HepG2 (cell line): ENCODE measurements around the gene FILIP1. TPM values are rescaled to one million over a fixed set of nuclear protein-coding genes. Genes with fewer than 3 reads are reported as not detected.

Source experiments
- ATAC-seq: fragments of 200-7000 bp; cut with Tn5 transposase; 3 replicates; pipeline ENCODE4 v1.9.1; 2020; ENCODE audit warnings: mild to moderate bottlenecking, moderate library complexity
- BruUV-seq: library from RNA; stranded (reverse); fragments of 400-500 nt; replicated peaks from 2 replicates; lab custom pipeline; 2021; lab: Mats Ljungman, UMichigan
- CTCF ChIA-PET: fragments of 300-600 bp; formaldehyde crosslinking; extraction: SDS; loops from one replicate; lab custom pipeline; 2021; ENCODE audit warnings: low total read pairs, inconsistent platforms, low intra/inter-chr PET ratio; lab: Yijun Ruan, JAX
- POLR2A ChIA-PET: fragments of 350-600 bp; sonication (Branson Sonifier 250); formaldehyde crosslinking; loops from one replicate; lab custom pipeline; 2020; ENCODE audit warnings: antibody characterized with exemption, inconsistent platforms; lab: Yijun Ruan, JAX
- DNase-seq: peaks from one replicate; pipeline ENCODE4 v3.0.0-alpha.2; 2015; ENCODE audit warnings: low spot score
- FAIRE-seq: peaks from 3 replicates; lab custom pipeline; 2011; peaks lifted over from hg19 to GRCh38; lab: Jason Lieb, UNC
- H2AFZ ChIP-seq: one replicate; pipeline ENCODE4 v1.6.1; 2011; ENCODE audit warnings: low read length, inconsistent platforms
- H3K27ac ChIP-seq: fragments of 300-600 bp; 3 replicates; pipeline ENCODE4 v1.8.0; 2011; ENCODE audit warnings: mixed run types, mild to moderate bottlenecking, mixed read lengths, low read length, inconsistent platforms; ENCODE audit not compliant: insufficient read depth; ENCODE audit errors: extremely low read length
- H3K27me3 ChIP-seq, 2 experiments: fragments of 200-600 bp in 1 of 2; 2 replicates in 1 of 2; 3 replicates in 1 of 2; pipeline versions ENCODE4 v1.6.0 to v1.8.0; 2011; ENCODE audit warnings: low read length in 2 of 2, mild to moderate bottlenecking in 2 of 2, moderate library complexity in 2 of 2, inconsistent platforms in 1 of 2; ENCODE audit not compliant: insufficient read depth in 2 of 2, control insufficient read depth in 1 of 2
- H3K36me3 ChIP-seq, 2 experiments: fragments of 200-600 bp in 1 of 2; replicated peaks in 1 of 2; 2 replicates in 1 of 2; 3 replicates in 1 of 2; pipeline versions ENCODE4 v1.5.1 to v1.8.0; 2011; ENCODE audit warnings: low read length in 2 of 2, inconsistent platforms in 1 of 2; ENCODE audit not compliant: insufficient read depth in 2 of 2, control insufficient read depth in 1 of 2
- H3K4me1 ChIP-seq: 2 replicates; pipeline ENCODE4 v1.5.1; 2012; ENCODE audit warnings: low read length, inconsistent platforms; ENCODE audit not compliant: insufficient read depth
- H3K4me2 ChIP-seq: 2 replicates; pipeline ENCODE4 v1.6.0; 2011; ENCODE audit warnings: low read depth, low read length, inconsistent platforms
- H3K4me3 ChIP-seq, 3 experiments: fragments of 200-600 bp in 1 of 3; sonication (generic), shearing (Covaris generic) in 1 of 3; replicated peaks in 1 of 3; 2 replicates each; pipeline ENCODE4 v1.5.1; 2011 to 2016; ENCODE audit warnings: low read length in 3 of 3, inconsistent platforms in 2 of 3, low read depth in 2 of 3, mild to moderate bottlenecking in 2 of 3, control low read depth in 1 of 3, mixed read lengths in 1 of 3; ENCODE audit not compliant: insufficient read depth in 1 of 3
- H3K79me2 ChIP-seq: one replicate; pipeline ENCODE4 v1.6.1; 2011; ENCODE audit warnings: low read length, inconsistent platforms; ENCODE audit not compliant: insufficient read depth
- H3K9ac ChIP-seq: 2 replicates; pipeline ENCODE4 v1.6.0; 2011; ENCODE audit warnings: mild to moderate bottlenecking, low read depth, low read length, inconsistent platforms; ENCODE audit not compliant: insufficient read depth
- H3K9me3 ChIP-seq: 2 replicates; pipeline ENCODE4 v1.5.1; 2012; ENCODE audit warnings: mild to moderate bottlenecking, low read length
- H4K20me1 ChIP-seq: 2 replicates; pipeline ENCODE4 v1.6.0; 2011; ENCODE audit warnings: inconsistent platforms, mild to moderate bottlenecking, low read length, moderate library complexity; ENCODE audit not compliant: insufficient read depth
- KLF11 ChIP-seq: IDR thresholded peaks from 2 replicates; pipeline ENCODE4 v1.6.1; 2016; ENCODE audit warnings: missing compliant biosample characterization
- U2AF2 ChIP-seq: fragments of 200-400 bp; formaldehyde crosslinking; IDR thresholded peaks from 2 replicates; pipeline ENCODE4 v1.6.1; 2017; ENCODE audit warnings: low read depth, mild to moderate bottlenecking, low read length
- ZFP1 ChIP-seq: IDR thresholded peaks from 2 replicates; pipeline ENCODE4 v1.6.1; 2016
- ZNF143 ChIP-seq: sonication (generic); formaldehyde crosslinking; IDR thresholded peaks from 2 replicates; pipeline ENCODE4 v1.4.0; 2020; ENCODE audit warnings: missing genetic modification reagents
- ZNF33A ChIP-seq: sonication (generic); formaldehyde crosslinking; IDR thresholded peaks from 2 replicates; pipeline ENCODE4 v1.5.1; 2020; ENCODE audit warnings: missing genetic modification reagents, mild to moderate bottlenecking, moderate library complexity, borderline replicate concordance
- ZNF768 ChIP-seq: sonication (generic); formaldehyde crosslinking; IDR thresholded peaks from 2 replicates; pipeline ENCODE4 v1.4.0; 2020; ENCODE audit warnings: missing genetic modification reagents
- whole genome bisulfite sequencing: methylation state at CpG from one replicate; pipeline ENCODE4 v1.1.6; 2017; ENCODE audit warnings: low lambda C conversion rate; 5-methylcytosine and 5-hydroxymethylcytosine counted together
- in situ Hi-C: cut with HindIII; loops from 2 replicates; pipeline ENCODE4 v1.10.0; 2017; ENCODE audit warnings: low pct_unique_long_range_greater_than_20kb; ENCODE audit not compliant: extremely low pct_ligation_motif_present
- intact Hi-C: fragments of 100-400 bp; cut with micrococcal nuclease; formaldehyde crosslinking; loops from one replicate; pipeline ENCODE4 v1.10.0; 2022; ENCODE audit not compliant: unreplicated experiment
- polyA plus RNA-seq, 8 experiments: library from polyadenylated mRNA; depleted of rRNA in 3 of 8; stranded (reverse) in 7 of 8; unstranded in 1 of 8; fragments of >200 nt; fragmentation: Illumina TruSeq in 4 of 8; extraction: Trizol in 4 of 8; gene quantifications; 2 replicates each; pipeline versions ENCODE4 v1.2.1 to v1.2.3, GENCODE V29; 2011 to 2016; ENCODE audit warnings: low read depth in 4 of 8, missing spikeins in 1 of 8, mixed read lengths in 1 of 8; ENCODE audit not compliant: insufficient read depth in 1 of 8
- total RNA-seq, 5 experiments: library from RNA; depleted of rRNA; stranded (reverse); fragments of >200 nt; fragmentation: Illumina TruSeq; extraction: Trizol; gene quantifications; 2 replicates each; pipeline ENCODE4 v1.2.3, GENCODE V29; 2016; ENCODE audit warnings: low read depth in 1 of 5
- TF ChIP-seq, protein P1 (sequence below): sonication (generic); formaldehyde crosslinking; IDR thresholded peaks from 2 replicates; pipeline ENCODE4 v1.4.0; 2020; ENCODE audit warnings: mild to moderate bottlenecking, missing genetic modification reagents, borderline replicate concordance

Gene FILIP1
- total and polyA plus RNA-seq, 2 of the 13 experiments (the other 11 are each of a cell fraction or from before 2014, with no cell fraction given) = not detected

DNA sequence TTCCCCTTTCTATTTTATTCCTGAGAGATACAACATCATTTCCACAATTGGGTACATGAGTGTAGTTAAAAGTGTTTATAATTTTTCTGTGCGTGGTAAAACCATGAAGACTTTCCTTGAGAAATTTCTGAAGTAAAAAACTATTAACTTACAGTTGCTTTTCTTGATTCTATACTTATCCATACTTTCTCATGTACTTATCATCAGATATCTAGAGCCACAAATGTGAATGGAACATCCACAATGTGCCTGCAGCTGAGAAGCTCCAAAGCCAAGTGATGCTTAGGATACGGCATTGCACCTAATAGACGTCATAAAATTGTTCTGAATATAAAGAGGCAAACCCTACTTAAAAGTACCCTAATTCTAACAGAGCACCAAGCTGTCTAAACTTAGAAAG is 2.9 kb downstream of the FILIP1 start (continued):
- TF ChIP-seq, protein P1, sequence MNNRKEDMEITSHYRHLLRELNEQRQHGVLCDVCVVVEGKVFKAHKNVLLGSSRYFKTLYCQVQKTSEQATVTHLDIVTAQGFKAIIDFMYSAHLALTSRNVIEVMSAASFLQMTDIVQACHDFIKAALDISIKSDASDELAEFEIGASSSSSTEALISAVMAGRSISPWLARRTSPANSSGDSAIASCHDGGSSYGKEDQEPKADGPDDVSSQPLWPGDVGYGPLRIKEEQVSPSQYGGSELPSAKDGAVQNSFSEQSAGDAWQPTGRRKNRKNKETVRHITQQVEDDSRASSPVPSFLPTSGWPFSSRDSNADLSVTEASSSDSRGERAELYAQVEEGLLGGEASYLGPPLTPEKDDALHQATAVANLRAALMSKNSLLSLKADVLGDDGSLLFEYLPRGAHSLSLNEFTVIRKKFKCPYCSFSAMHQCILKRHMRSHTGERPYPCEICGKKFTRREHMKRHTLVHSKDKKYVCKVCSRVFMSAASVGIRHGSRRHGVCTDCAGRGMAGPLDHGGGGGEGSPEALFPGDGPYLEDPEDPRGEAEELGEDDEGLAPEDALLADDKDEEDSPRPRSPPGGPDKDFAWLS (CRISPR knock-in tag) = no peak
- TF ChIP-seq U2AF2 (no peak), ZFP1 (no peak)

DNA sequence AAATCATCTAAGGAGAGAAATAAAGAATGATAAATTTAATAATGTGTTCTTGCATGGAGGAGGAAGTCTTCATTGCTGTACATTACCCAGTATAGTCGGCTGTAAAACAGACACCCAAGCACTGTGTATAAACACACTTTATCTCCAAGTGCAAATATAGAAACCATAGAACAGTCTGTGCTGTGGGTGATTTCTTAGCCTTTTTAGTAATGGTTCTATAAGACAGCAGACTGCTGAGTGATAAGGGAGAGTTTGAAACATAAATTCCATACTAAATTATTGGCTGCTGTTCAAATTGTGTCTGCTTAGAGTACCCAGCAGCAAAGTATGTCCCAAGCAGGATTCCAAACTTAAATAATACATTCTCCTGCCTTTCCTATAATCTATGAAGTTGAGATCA is 4.6 kb downstream of the FILIP1 start:
- 0% methylated on average over 1 of the region's 1 CpG for WGBS
- no peak for TF ChIP-seq ZNF143 (CRISPR knock-in tag)
- TF ChIP-seq KLF11 (CRISPR knock-in tag) = no peak
- no peak for TF ChIP-seq ZNF768
- no peak for TF ChIP-seq ZNF33A
- no peaks in the 10 kb centered on the region for H3K4me1 ChIP-seq
- no peaks in the 10 kb centered on the region for H4K20me1 ChIP-seq
- ATAC-seq (no peak), DNase-seq (no peak), FAIRE-seq (no peak)
- H3K4me2 ChIP-seq = no peak overlapping the region
- no TSS peak for BruUV-seq
- H3K36me3 ChIP-seq = no peaks in the 10 kb centered on the region
- intact Hi-C loops = no loop called here
- CTCF ChIA-PET = no interaction called here
- no peaks in the 10 kb centered on the region for H3K79me2 ChIP-seq
- no peak overlapping the region for H3K9ac ChIP-seq
- POLR2A ChIA-PET = no interaction called here
- H2AFZ ChIP-seq = no peak overlapping the region
- H3K27ac ChIP-seq = no peak overlapping the region
- in situ Hi-C loops = no loop called here
- peaks cover 0 to 3% of the 10 kb centered on the region in 2 experiments; a peak in 1 of 5 replicates for H3K27me3 ChIP-seq
- no peaks in the 10 kb centered on the region for H3K9me3 ChIP-seq
- no peak overlapping the region for H3K4me3 ChIP-seq
